H9 (cell line): Measurements from ENCODE around the gene NUMBL. TPM values are rescaled to one million over a fixed set of nuclear protein-coding genes. Genes with fewer than 3 reads are reported as not detected.

ENCODE experiments used
- DNase-seq: peaks from one replicate; pipeline ENCODE4 v3.0.0-alpha.2; 2017
- H2AFZ ChIP-seq: one replicate; pipeline ENCODE4 v1.6.1; 2013; ENCODE audit warnings: mild to moderate bottlenecking, low read length, control low read depth, moderate library complexity
- H2AK5ac ChIP-seq: 2 replicates; pipeline ENCODE4 v1.6.1; 2013; ENCODE audit warnings: low read length, control low read depth, mixed read lengths; ENCODE audit not compliant: insufficient read length
- H2BK120ac ChIP-seq: one replicate; pipeline ENCODE4 v1.6.1; 2013; ENCODE audit warnings: low read depth, mild to moderate bottlenecking, low read length, control low read depth, inconsistent platforms; ENCODE audit not compliant: poor library complexity, severe bottlenecking
- H2BK12ac ChIP-seq: 2 replicates; pipeline ENCODE4 v1.6.1; 2013; ENCODE audit warnings: low read length, control low read depth, mixed read lengths, low read depth; ENCODE audit not compliant: insufficient read length
- H2BK15ac ChIP-seq: 2 replicates; pipeline ENCODE4 v1.6.1; 2013; ENCODE audit warnings: low read depth, low read length, control low read depth
- H2BK20ac ChIP-seq: one replicate; pipeline ENCODE4 v1.6.1; 2013; ENCODE audit warnings: low read depth, mild to moderate bottlenecking, low read length, control low read depth, inconsistent platforms; ENCODE audit not compliant: poor library complexity, severe bottlenecking
- H2BK5ac ChIP-seq: 2 replicates; pipeline ENCODE4 v1.6.1; 2013; ENCODE audit warnings: low read length, control low read depth, mixed read lengths; ENCODE audit not compliant: insufficient read length
- H3K14ac ChIP-seq: 2 replicates; pipeline ENCODE4 v1.6.1; 2013; ENCODE audit warnings: low read length, control low read depth; ENCODE audit not compliant: insufficient read depth
- H3K18ac ChIP-seq: 2 replicates; pipeline ENCODE4 v1.6.1; 2013; ENCODE audit warnings: low read depth, mild to moderate bottlenecking, mixed read lengths, low read length, control low read depth; ENCODE audit not compliant: insufficient read length
- H3K23ac ChIP-seq: 2 replicates; pipeline ENCODE4 v1.6.1; 2013; ENCODE audit warnings: low read length, control low read depth, mixed read lengths, low read depth; ENCODE audit not compliant: insufficient read length
- H3K23me2 ChIP-seq: 2 replicates; pipeline ENCODE4 v1.6.1; 2013; ENCODE audit warnings: low read depth, mild to moderate bottlenecking, mixed read lengths, low read length, control low read depth; ENCODE audit not compliant: insufficient read length, poor library complexity, severe bottlenecking
- H3K27ac ChIP-seq: 2 replicates; pipeline ENCODE4 v1.5.1; 2013; ENCODE audit warnings: low read length, control low read depth, mixed read lengths, low read depth; ENCODE audit not compliant: insufficient read length
- H3K27me3 ChIP-seq: 2 replicates; pipeline ENCODE4 v1.6.1; 2013; ENCODE audit warnings: low read length, control low read depth, inconsistent platforms; ENCODE audit not compliant: insufficient read depth
- H3K4ac ChIP-seq: 2 replicates; pipeline ENCODE4 v1.6.1; 2013; ENCODE audit warnings: low read depth, mild to moderate bottlenecking, control low read depth, inconsistent platforms, low read length, moderate library complexity
- H3K4me1 ChIP-seq: 2 replicates; pipeline ENCODE4 v1.6.1; 2013; ENCODE audit warnings: low read length, control low read depth, inconsistent platforms; ENCODE audit not compliant: insufficient read depth
- H3K4me2 ChIP-seq: 2 replicates; pipeline ENCODE4 v1.6.1; 2013; ENCODE audit warnings: low read length, control low read depth, mixed read lengths; ENCODE audit not compliant: insufficient read length, insufficient read depth
- H3K56ac ChIP-seq: 2 replicates; pipeline ENCODE4 v1.6.1; 2013; ENCODE audit warnings: low read depth, mild to moderate bottlenecking, mixed read lengths, low read length, control low read depth; ENCODE audit not compliant: insufficient read length
- H3K79me1 ChIP-seq: 2 replicates; pipeline ENCODE4 v1.6.1; 2013; ENCODE audit warnings: low read depth, mild to moderate bottlenecking, moderate library complexity, low read length, control low read depth, inconsistent platforms; ENCODE audit not compliant: insufficient read depth, poor library complexity, severe bottlenecking
- H3K79me2 ChIP-seq: 2 replicates; pipeline ENCODE4 v1.6.1; 2013; ENCODE audit warnings: low read length, control low read depth, inconsistent platforms; ENCODE audit not compliant: insufficient read depth
- H3K9ac ChIP-seq: 2 replicates; pipeline ENCODE4 v1.6.1; 2013; ENCODE audit warnings: low read length, control low read depth, mixed read lengths; ENCODE audit not compliant: insufficient read length; ENCODE audit errors: extremely low read depth
- H3K9me3 ChIP-seq: one replicate; pipeline ENCODE4 v1.6.1; 2013; ENCODE audit warnings: low read depth, low read length, inconsistent platforms; ENCODE audit not compliant: control insufficient read depth
- H3T11ph ChIP-seq: one replicate; pipeline ENCODE4 v1.6.1; 2013; ENCODE audit warnings: mild to moderate bottlenecking, low read length, control low read depth, inconsistent platforms
- H4K20me1 ChIP-seq: one replicate; pipeline ENCODE4 v1.6.1; 2013; ENCODE audit not compliant: control insufficient read depth, insufficient read length, insufficient read depth
- H4K5ac ChIP-seq: 2 replicates; pipeline ENCODE4 v1.6.1; 2013; ENCODE audit warnings: low read depth, mild to moderate bottlenecking, mixed read lengths, low read length, control low read depth; ENCODE audit not compliant: insufficient read length
- H4K8ac ChIP-seq: replicated peaks from 2 replicates; pipeline ENCODE4 v1.6.1; 2013; ENCODE audit warnings: low read length, control low read depth, mixed read lengths, low read depth; ENCODE audit not compliant: insufficient read length
- H4K91ac ChIP-seq: 2 replicates; pipeline ENCODE4 v1.6.1; 2013; ENCODE audit warnings: low read depth, mild to moderate bottlenecking, moderate library complexity, mixed read lengths, low read length, control low read depth; ENCODE audit not compliant: insufficient read length
- H3K27ac Mint-ChIP-seq, 3 experiments: 2 replicates in 2 of 3; 3 replicates in 1 of 3; pipeline ENCODE4 v1.8.0; 2020 to 2021; ENCODE audit warnings: mixed read lengths in 3 of 3, mild to moderate bottlenecking in 1 of 3, moderate library complexity in 1 of 3
- H3K27me3 Mint-ChIP-seq: 2 replicates; pipeline ENCODE4 v1.8.0; 2021; ENCODE audit warnings: low read depth, mild to moderate bottlenecking, moderate library complexity, mixed read lengths
- H3K36me3 Mint-ChIP-seq, 3 experiments: 2 replicates in 2 of 3; 3 replicates in 1 of 3; pipeline ENCODE4 v1.8.0; 2020 to 2021; ENCODE audit warnings: low read depth in 3 of 3, mixed read lengths in 3 of 3; ENCODE audit not compliant: insufficient read depth in 1 of 3
- H3K4me1 Mint-ChIP-seq, 2 experiments: 2 replicates each; pipeline ENCODE4 v1.8.0; 2020; ENCODE audit warnings: mixed read lengths in 2 of 2
- H3K4me3 Mint-ChIP-seq, 2 experiments: 2 replicates in 1 of 2; 3 replicates in 1 of 2; pipeline ENCODE4 v1.8.0; 2020 to 2021; ENCODE audit warnings: mild to moderate bottlenecking in 2 of 2, mixed read lengths in 2 of 2, moderate library complexity in 1 of 2
- H3K9me3 Mint-ChIP-seq, 2 experiments: 2 replicates in 1 of 2; 3 replicates in 1 of 2; pipeline ENCODE4 v1.8.0; 2020; ENCODE audit warnings: mild to moderate bottlenecking in 2 of 2, mixed read lengths in 2 of 2, moderate library complexity in 1 of 2
- CTCF ChIP-seq: fragments of 200-600 bp; sonication (generic); conservative IDR thresholded peaks from 3 replicates; pipeline ENCODE4 v1.8.0; 2021; ENCODE audit warnings: antibody characterized with exemption, mild to moderate bottlenecking
- WGBS: extraction: QIAGEN DNeasy Blood & Tissue Kit; methylation state at CpG from one replicate; pipeline ENCODE4 v1.1.7; 2013; ENCODE audit warnings: missing lambda C conversion rate, low lambda C conversion rate, mixed read lengths; ENCODE audit not compliant: insufficient read length; ENCODE audit errors: extremely low coverage; 5-methylcytosine and 5-hydroxymethylcytosine counted together
- total RNA-seq: library from RNA; stranded (reverse); gene quantifications from 2 replicates; pipeline ENCODE4 v1.2.1, GENCODE V29; 2021

The NUMBL gene
- total RNA-seq, 1 experiment from 2014 or later = 34.5 TPM

GRCh38 chr19:40672038-40672437 is 18.4 kb downstream of the NUMBL start:
- Mint-ChIP-seq H3K9me3 (no peaks in the 10 kb centered on the region), H3K4me1 (no peaks in the 10 kb centered on the region), H3K27ac (no peak overlapping the region), H3K4me3 (no peak overlapping the region), H3K36me3 (peaks cover 18 to 45% (median 40%) of the 10 kb centered on the region in 3 experiments; a peak in 6 of 7 replicates), H3K27me3 (no peaks in the 10 kb centered on the region; the same call in 1 of the 2 replicates)
- no peaks in the 10 kb centered on the region for H3K4me1 ChIP-seq
- H2BK5ac ChIP-seq = no peak overlapping the region
- no peak overlapping the region for H3K18ac ChIP-seq
- H3K9me3 ChIP-seq = no peaks in the 10 kb centered on the region
- no peak overlapping the region for H2BK15ac ChIP-seq
- H2BK12ac ChIP-seq = no peak overlapping the region
- H3K27ac ChIP-seq = no peak overlapping the region
- H2AK5ac ChIP-seq = no peak overlapping the region
- H2AFZ ChIP-seq = no peak overlapping the region
- H3T11ph ChIP-seq = no peak overlapping the region
- no peaks in the 10 kb centered on the region for H4K20me1 ChIP-seq
- H3K79me1 ChIP-seq = no peaks in the 10 kb centered on the region
- H4K91ac ChIP-seq = no peak overlapping the region
- no peak overlapping the region for H4K5ac ChIP-seq
- no peak overlapping the region for H3K23ac ChIP-seq
- whole genome bisulfite sequencing = no CpG with 5 or more reads among the region's 2 CpGs
- H3K56ac ChIP-seq = no peak overlapping the region
- DNase-seq = no peak
- no peak for TF ChIP-seq CTCF
- no peak overlapping the region for H2BK120ac ChIP-seq
- no peak overlapping the region for H3K4ac ChIP-seq
- H3K27me3 ChIP-seq = no peaks in the 10 kb centered on the region
- H3K4me2 ChIP-seq = no peak overlapping the region
- H3K14ac ChIP-seq = no peak overlapping the region
- H3K9ac ChIP-seq = no peak overlapping the region
- H3K79me2 ChIP-seq = no peaks in the 10 kb centered on the region
- no peak overlapping the region for H2BK20ac ChIP-seq
- H3K23me2 ChIP-seq = no peaks in the 10 kb centered on the region
- no peak overlapping the region for H4K8ac ChIP-seq
